Panc1 (cell line): ENCODE measurements around the gene CENPB. TPM values are rescaled to one million over a fixed set of nuclear protein-coding genes. Genes with fewer than 3 reads are reported as not detected.

Experiments used
- ATAC-seq: fragments of 200-7000 bp; cut with Tn5 transposase; 2 replicates; pipeline ENCODE4 v1.9.1; 2020; ENCODE audit warnings: mild to moderate bottlenecking, moderate library complexity
- BruUV-seq: library from RNA; stranded (reverse); fragments of 400-500 nt; replicated peaks from 2 replicates; lab custom pipeline; 2021; lab: Mats Ljungman, UMichigan
- CTCF ChIA-PET: fragments of 300-600 bp; sonication (Branson Sonifier 250); formaldehyde crosslinking; loops from one replicate; lab custom pipeline; 2022; ENCODE audit warnings: antibody characterized with exemption; lab: Charles Lee
- POLR2A ChIA-PET: fragments of 300-600 bp; sonication (Branson Sonifier 250); formaldehyde crosslinking; loops from one replicate; lab custom pipeline; 2022; ENCODE audit warnings: antibody characterized with exemption; lab: Charles Lee
- DNase-seq: peaks from one replicate; pipeline ENCODE4 v3.0.0-alpha.2; 2010; ENCODE audit warnings: low read depth, low spot score
- H3K27ac ChIP-seq: 2 replicates; pipeline ENCODE4 v1.5.1; 2011; ENCODE audit warnings: mild to moderate bottlenecking, low read length, inconsistent platforms
- H3K27me3 ChIP-seq: fragments of 200-500 bp; sonication (Bioruptor generic); 2 replicates; pipeline ENCODE4 v1.6.0; 2014; ENCODE audit warnings: low read length, inconsistent platforms; ENCODE audit not compliant: control insufficient read depth, insufficient read depth
- H3K36me3 ChIP-seq: fragments of 200-500 bp; sonication (Bioruptor generic); 2 replicates; pipeline ENCODE4 v1.5.1; 2014; ENCODE audit warnings: inconsistent platforms, mild to moderate bottlenecking, low read length, moderate library complexity; ENCODE audit not compliant: control insufficient read depth, insufficient read depth
- H3K4me1 ChIP-seq: 2 replicates; pipeline ENCODE4 v1.5.1; 2011; ENCODE audit warnings: inconsistent platforms, mild to moderate bottlenecking, low read length, moderate library complexity; ENCODE audit not compliant: control insufficient read depth, insufficient read depth
- H3K4me3 ChIP-seq, 2 experiments: 2 replicates each; pipeline ENCODE4 v1.5.1; 2011 to 2012; ENCODE audit warnings: low read depth in 2 of 2, low read length in 2 of 2, mild to moderate bottlenecking in 2 of 2, inconsistent platforms in 1 of 2, moderate library complexity in 1 of 2
- H3K9me3 ChIP-seq: fragments of 200-500 bp; sonication (Bioruptor generic); 2 replicates; pipeline ENCODE4 v1.5.1; 2014; ENCODE audit warnings: low read depth, mild to moderate bottlenecking, inconsistent platforms, low read length, moderate library complexity; ENCODE audit not compliant: control insufficient read depth, insufficient read depth
- CTCF ChIP-seq: fragments of 450-650 bp; IDR thresholded peaks from 2 replicates; pipeline ENCODE4 v1.5.1; 2017; ENCODE audit warnings: mild to moderate bottlenecking
- POLR2AphosphoS5 ChIP-seq: IDR thresholded peaks from 2 replicates; pipeline ENCODE4 v1.6.1; 2012; ENCODE audit warnings: mild to moderate bottlenecking, low read depth, low read length, moderate library complexity
- REST ChIP-seq, 2 experiments: IDR thresholded peaks; 2 replicates each; pipeline ENCODE4 v1.6.1; 2011 to 2012; ENCODE audit warnings: low read depth in 2 of 2, control low read depth in 1 of 2, low read length in 1 of 2, mild to moderate bottlenecking in 1 of 2, moderate library complexity in 1 of 2; ENCODE audit not compliant: insufficient read depth in 1 of 2
- SIN3A ChIP-seq: IDR thresholded peaks from 2 replicates; pipeline ENCODE4 v1.6.1; 2012; ENCODE audit warnings: low read depth, mild to moderate bottlenecking, low read length, moderate library complexity, borderline replicate concordance; ENCODE audit not compliant: insufficient read depth
- TCF7L2 ChIP-seq: IDR thresholded peaks from 2 replicates; pipeline ENCODE4 v1.6.1; 2011; ENCODE audit warnings: mild to moderate bottlenecking, low read depth, low read length, inconsistent platforms
- in situ Hi-C: cut with HindIII; loops from 2 replicates; pipeline ENCODE4 v1.10.0; 2016; ENCODE audit warnings: low sequenced_read_pairs, low pct_unique_long_range_greater_than_20kb
- intact Hi-C: fragments of 100-400 bp; cut with micrococcal nuclease; formaldehyde crosslinking; loops from one replicate; pipeline ENCODE4 v1.10.0; 2022; ENCODE audit not compliant: unreplicated experiment
- total RNA-seq: library from RNA; stranded (reverse); gene quantifications from one replicate; pipeline ENCODE4 v1.2.1, GENCODE V29; 2021; ENCODE audit not compliant: unreplicated experiment

The CENPB gene
- total RNA-seq, 1 experiment from 2014 or later = 154 TPM

- no peaks in the 10 kb centered on the region; the same call in 1 of the 2 replicates for H3K4me1 ChIP-seq
- in situ Hi-C loops (no loop called here), intact Hi-C loops (no loop called here)
- H3K27ac ChIP-seq = no peak overlapping the region
- ChIA-PET POLR2A (no interaction called here), CTCF (interaction anchor here (0.5 to 1.7 kb wide), 3 partner anchors 16 to 329 kb away, joined by 5 to 9 read pairs (median 5); partner anchors contain the start of genes ADISSP and SPEF1)
- H3K27me3 ChIP-seq = peaks cover 6% of the 10 kb centered on the region
- no peak for TF ChIP-seq SIN3A
- TF ChIP-seq CTCF = no peak
- TF ChIP-seq POLR2AphosphoS5 = no peak
- no peak for TF ChIP-seq REST (IDR thresholded peaks at IDR 0.05; ENCODE audit: insufficient read depth in 1 of 2, low read depth in 2 of 2, low read length in 1 of 2)
- TF ChIP-seq TCF7L2 = no peak
- H3K36me3 ChIP-seq = no peaks in the 10 kb centered on the region
- BruUV-seq = no TSS peak
- no peaks in the 10 kb centered on the region for H3K9me3 ChIP-seq
- H3K4me3 ChIP-seq = peak overlapping the region; percentile 44 to 47
- DNase-seq (no peak), ATAC-seq (peak; percentile 28)
Measured at GRCh38 chr20:3752386-3752759, 34.2 kb downstream of the CENPB start.

- Histone ChIP-seq H3K4me1 (no peaks in the 10 kb centered on the region; the same call in 1 of the 2 replicates), H3K36me3 (no peaks in the 10 kb centered on the region), H3K4me3 (peak overlapping the region; percentile 44 to 47), H3K27me3 (peaks cover 6% of the 10 kb centered on the region), H3K27ac (no peak overlapping the region), H3K9me3 (no peaks in the 10 kb centered on the region)
- peak; percentile 64 for ATAC-seq
- no TSS peak for BruUV-seq
- TF ChIP-seq TCF7L2 = no peak
- TF ChIP-seq REST (IDR thresholded peaks at IDR 0.05; ENCODE audit: insufficient read depth in 1 of 2, low read depth in 2 of 2, low read length in 1 of 2) = no peak
- no peak for TF ChIP-seq SIN3A
- no peak; the same call in 1 of the 2 replicates for TF ChIP-seq CTCF
- TF ChIP-seq POLR2AphosphoS5 = no peak
- DNase-seq = no peak
- CTCF ChIA-PET = interaction anchor here (0.5 to 1.3 kb wide), 2 partner anchors 30 to 330 kb away, joined by 5 to 9 read pairs; partner anchors contain the start of gene SPEF1
- POLR2A ChIA-PET = interaction anchor here (0.6 kb wide), 1 partner anchor 33 kb away, joined by 11 read pairs; no protein-coding TSS in a partner anchor
- in situ Hi-C loops (no loop called here), intact Hi-C loops (no loop called here)
Measured at GRCh38 chr20:3751675-3752385, 34.7 kb downstream of the CENPB start.
